HL-60 (cell line): ENCODE results near the gene TPGS2.

Experiments
- DNase-seq, 2 experiments: peaks; one replicate each; pipeline ENCODE4 v3.0.0-alpha.2; 2010 to 2020; ENCODE audit warnings: low read depth in 1 of 2, low spot score in 1 of 2
- H3K27ac ChIP-seq: fragments of 250-450 bp; sonication (Bioruptor Pico); replicated peaks from 2 replicates; pipeline ENCODE4 v1.5.1; 2020; ENCODE audit warnings: mild to moderate bottlenecking, moderate library complexity
- H3K27me3 ChIP-seq: fragments of 250-450 bp; sonication (Bioruptor Pico); 2 replicates; pipeline ENCODE4 v1.5.1; 2021; ENCODE audit warnings: mild to moderate bottlenecking, moderate library complexity; ENCODE audit not compliant: insufficient read depth, poor library complexity, severe bottlenecking
- H3K4me3 ChIP-seq: replicated peaks from 2 replicates; pipeline ENCODE4 v1.5.1; 2011; ENCODE audit warnings: mild to moderate bottlenecking, control low read depth, low read length; ENCODE audit not compliant: insufficient read depth
- CTCF ChIP-seq: IDR thresholded peaks from one replicate; pipeline ENCODE4 v1.5.1; 2011; ENCODE audit warnings: low read length, control low read depth, inconsistent platforms; ENCODE audit not compliant: insufficient read depth
- GABPA ChIP-seq: IDR thresholded peaks from 2 replicates; pipeline ENCODE4 v1.6.1; 2012; ENCODE audit warnings: low read depth
- POLR2AphosphoS5 ChIP-seq: IDR thresholded peaks from 2 replicates; pipeline ENCODE4 v1.6.1; 2012; ENCODE audit warnings: low read depth
- REST ChIP-seq: IDR thresholded peaks from 2 replicates; pipeline ENCODE4 v1.6.1; 2012; ENCODE audit warnings: low read depth; ENCODE audit not compliant: insufficient replicate concordance
- SPI1 ChIP-seq: IDR thresholded peaks from 2 replicates; pipeline ENCODE4 v1.6.1; 2012; ENCODE audit warnings: low read depth, mild to moderate bottlenecking, borderline replicate concordance

The TPGS2 gene

GRCh38 chr18:36762074-36762473 lies 66.7 kb downstream of the TPGS2 start:
- no peaks in the 10 kb centered on the region for H3K27me3 ChIP-seq
- TF ChIP-seq CTCF (no peak), POLR2AphosphoS5 (no peak), GABPA (no peak), REST (no peak), SPI1 (no peak)
- H3K4me3 ChIP-seq, result no peak overlapping the region
- DNase-seq, result no peak
- H3K27ac ChIP-seq, result no peak overlapping the region

- Histone ChIP-seq H3K4me3 (no peak overlapping the region), H3K27ac (no peak overlapping the region), H3K27me3 (no peaks in the 10 kb centered on the region)
- DNase-seq, result no peak
- TF ChIP-seq SPI1 (no peak), GABPA (no peak), REST (no peak), CTCF (no peak)
These were observed 67.6 kb downstream of the TPGS2 start for GRCh38 chr18:36761186-36761698.

GRCh38 chr18:36760598-36760997 lies 68.2 kb downstream of the TPGS2 start:
- DNase-seq, result no peak
- Histone ChIP-seq H3K27me3 (no peaks in the 10 kb centered on the region), H3K27ac (no peak overlapping the region), H3K4me3 (no peak overlapping the region)
- TF ChIP-seq CTCF (no peak), SPI1 (no peak), POLR2AphosphoS5 (no peak), REST (no peak), GABPA (no peak)
